Liver (tissue), 9 donors: ENCODE data around the gene PRCD. TPM values are rescaled to one million over a fixed set of nuclear protein-coding genes. Genes with fewer than 3 reads are reported as not detected.

Source experiments
- DNase-seq: peaks from one replicate; pipeline ENCODE4 v3.0.0-alpha.2; 2017; ENCODE audit warnings: low spot score
- H3K27ac ChIP-seq, 2 donors: one replicate each; pipeline ENCODE4 v1.7.0; 2013; ENCODE audit warnings: inconsistent platforms in 2 of 2, low read length in 2 of 2, control low read depth in 1 of 2, low read depth in 1 of 2, mild to moderate bottlenecking in 1 of 2
- H3K27me3 ChIP-seq, 4 donors: one replicate each; pipeline versions ENCODE4 v1.6.1 to v1.7.0; 2013; ENCODE audit warnings: low read length in 3 of 4, inconsistent platforms in 1 of 4, mild to moderate bottlenecking in 1 of 4, moderate library complexity in 1 of 4; ENCODE audit not compliant: control insufficient read depth in 4 of 4, insufficient read depth in 4 of 4
- H3K36me3 ChIP-seq, 4 donors: one replicate each; pipeline versions ENCODE4 v1.6.1 to v1.7.0; 2013; ENCODE audit warnings: low read length in 3 of 4, mild to moderate bottlenecking in 3 of 4, low read depth in 1 of 4, moderate library complexity in 1 of 4; ENCODE audit not compliant: control insufficient read depth in 4 of 4, insufficient read depth in 3 of 4
- H3K4me1 ChIP-seq, 4 donors: one replicate each; pipeline versions ENCODE4 v1.6.1 to v1.7.0; 2013; ENCODE audit warnings: low read length in 3 of 4, mild to moderate bottlenecking in 3 of 4, moderate library complexity in 1 of 4; ENCODE audit not compliant: control insufficient read depth in 4 of 4, insufficient read depth in 4 of 4
- H3K4me3 ChIP-seq, 3 donors: one replicate each; pipeline versions ENCODE4 v1.6.1 to v1.7.0; 2013; ENCODE audit warnings: low read length in 3 of 3, control low read depth in 1 of 3, low read depth in 1 of 3, mild to moderate bottlenecking in 1 of 3
- H3K9ac ChIP-seq, 2 donors: one replicate each; pipeline ENCODE4 v1.7.0; 2013; ENCODE audit warnings: low read length in 2 of 2, mild to moderate bottlenecking in 2 of 2, moderate library complexity in 2 of 2, control low read depth in 1 of 2, low read depth in 1 of 2
- H3K9me3 ChIP-seq, 4 donors: one replicate each; pipeline versions ENCODE4 v1.6.1 to v1.7.0; 2013; ENCODE audit warnings: low read length in 3 of 4; ENCODE audit not compliant: control insufficient read depth in 4 of 4
- ATF3 ChIP-seq: IDR thresholded peaks from 2 replicates; pipeline ENCODE4 v1.6.1; 2016; ENCODE audit warnings: antibody characterized with exemption
- CTCF ChIP-seq: fragments of 150-350 bp; IDR thresholded peaks from 2 replicates; pipeline ENCODE4 v1.5.1; 2017; ENCODE audit warnings: improper control_type of control experiment, low read depth, low read length; ENCODE audit not compliant: missing input control
- EGR1 ChIP-seq, 2 donors: IDR thresholded peaks; 2 replicates each; pipeline ENCODE4 v1.6.1; 2016 to 2018; ENCODE audit warnings: antibody characterized with exemption in 2 of 2, low read depth in 2 of 2
- FOXA1 ChIP-seq: IDR thresholded peaks from 2 replicates; pipeline ENCODE4 v1.6.1; 2016; ENCODE audit warnings: antibody characterized with exemption
- FOXA2 ChIP-seq: IDR thresholded peaks from 2 replicates; pipeline ENCODE4 v1.6.1; 2016; ENCODE audit warnings: antibody characterized with exemption
- GABPA ChIP-seq, 2 donors: IDR thresholded peaks in 1 of 2; conservative IDR thresholded peaks in 1 of 2; 2 replicates each; pipeline ENCODE4 v1.6.1; 2016; ENCODE audit warnings: antibody characterized with exemption in 2 of 2, mild to moderate bottlenecking in 1 of 2, moderate library complexity in 1 of 2
- HNF4G ChIP-seq: IDR thresholded peaks from 2 replicates; pipeline ENCODE4 v1.6.1; 2016; ENCODE audit warnings: antibody characterized with exemption
- JUND ChIP-seq, 2 donors: IDR thresholded peaks; 2 replicates each; pipeline ENCODE4 v1.6.1; 2016; ENCODE audit warnings: antibody characterized with exemption in 2 of 2
- MAX ChIP-seq: IDR thresholded peaks from 2 replicates; pipeline ENCODE4 v1.6.1; 2016; ENCODE audit warnings: antibody characterized with exemption
- NR2F2 ChIP-seq: IDR thresholded peaks from 2 replicates; pipeline ENCODE4 v1.6.1; 2016; ENCODE audit warnings: antibody characterized with exemption
- RAD21 ChIP-seq, 2 donors: IDR thresholded peaks; 2 replicates each; pipeline ENCODE4 v1.6.1; 2016; ENCODE audit warnings: antibody characterized with exemption in 2 of 2, mild to moderate bottlenecking in 2 of 2
- RXRA ChIP-seq, 2 donors: IDR thresholded peaks; 2 replicates each; pipeline ENCODE4 v1.6.1; 2017 to 2018; ENCODE audit warnings: antibody characterized with exemption in 2 of 2, mild to moderate bottlenecking in 1 of 2
- SP1 ChIP-seq: IDR thresholded peaks from 2 replicates; pipeline ENCODE4 v1.6.1; 2018; ENCODE audit warnings: antibody characterized with exemption, mild to moderate bottlenecking
- TAF1 ChIP-seq: conservative IDR thresholded peaks from 2 replicates; pipeline ENCODE4 v1.6.1; 2016; ENCODE audit warnings: antibody characterized with exemption, mild to moderate bottlenecking
- YY1 ChIP-seq: IDR thresholded peaks from 2 replicates; pipeline ENCODE4 v1.6.1; 2016; ENCODE audit warnings: antibody characterized with exemption, mild to moderate bottlenecking
- WGBS: extraction: QIAGEN DNeasy Blood & Tissue Kit; methylation state at CpG from one replicate; pipeline ENCODE4 v1.1.7; 2013; 5-methylcytosine and 5-hydroxymethylcytosine counted together
- polyA plus RNA-seq, 2 donors: library from polyadenylated mRNA; stranded (reverse) in 1 of 2; unstranded in 1 of 2; fragments of 200-250 nt in 1 of 2; fragments of >200 nt in 1 of 2; fragmentation: Nextera tagmentation in 1 of 2; extraction: Ambion mirVana in 1 of 2; gene quantifications; one replicate each; pipeline versions ENCODE4 v1.2.1 to v1.2.3, GENCODE V29; 2013 to 2015
- total RNA-seq, 2 donors: library from RNA; depleted of rRNA; stranded (reverse); fragments of >200 nt; gene quantifications; one replicate each; pipeline ENCODE4 v1.2.3, GENCODE V29; 2014
- donor health status: healthy.
- donor health status: healthy.
- donor health status: healthy.
- donor health status: healthy.
- donor health status: healthy.

The PRCD gene
- total and polyA plus RNA-seq, 4 donors: 0.63 to 1.0 (median 0.75) TPM; not detected in 1

- DNase-seq: no peak
- no peak overlapping the region for H3K4me3 ChIP-seq
Measured at GRCh38 chr17:76492123-76492988, 47.5 kb upstream of the PRCD start.

GRCh38 chr17:76492989-76493501 lies 46.8 kb upstream of the PRCD start:
- Histone ChIP-seq H3K36me3 (no peaks in the 10 kb centered on the region), H3K4me1 (peaks cover 1 to 18% (median 8%) of the 10 kb centered on the region in 4 donors), H3K9me3 (no peaks in the 10 kb centered on the region), H3K27me3 (no peaks in the 10 kb centered on the region), H3K27ac (peak overlapping the region; percentile 65 to 84), H3K4me3 (no peak overlapping the region), H3K9ac (peak overlapping the region in 1 of 2 donors; percentile 72)
- peak in 1 of 2 donors; percentile 9 for TF ChIP-seq RXRA (IDR thresholded peaks at IDR 0.05)
- no peak for TF ChIP-seq NR2F2
- DNase-seq: no peak
- WGBS: 36% methylated on average over 15 of the region's 15 CpGs

More at GRCh38 chr17:76492123-76492988, 47.5 kb upstream of the PRCD start:
- Histone ChIP-seq H3K27me3 (no peaks in the 10 kb centered on the region), H3K9ac (no peak overlapping the region), H3K36me3 (no peaks in the 10 kb centered on the region), H3K27ac (peak overlapping the region; percentile 65 to 78), H3K9me3 (no peaks in the 10 kb centered on the region), H3K4me1 (peaks cover under 1 to 13% (median 2%) of the 10 kb centered on the region in 4 donors)
- WGBS: 65% methylated on average over 11 of the region's 11 CpGs
- TF ChIP-seq ATF3 (no peak), NR2F2 (no peak), TAF1 (no peak), RAD21 (IDR thresholded peaks at IDR 0.05) (no peak)

- no peak for TF ChIP-seq YY1
- TF ChIP-seq EGR1 (IDR thresholded peaks at IDR 0.05; ENCODE audit: low read depth in 2 of 2): no peak
- TF ChIP-seq SP1: no peak
- no peak for TF ChIP-seq NR2F2
- WGBS: 79% methylated on average over 21 of the region's 21 CpGs
- H3K27me3 ChIP-seq: no peaks in the 10 kb centered on the region
- H3K27ac ChIP-seq: peak overlapping the region; percentile 65 to 84
- no peak for DNase-seq
- H3K9me3 ChIP-seq: no peaks in the 10 kb centered on the region
- H3K36me3 ChIP-seq: no peaks in the 10 kb centered on the region
- peak overlapping the region in 1 of 2 donors; percentile 72 for H3K9ac ChIP-seq
- peaks cover 4 to 24% (median 12%) of the 10 kb centered on the region in 4 donors for H3K4me1 ChIP-seq
- no peak overlapping the region for H3K4me3 ChIP-seq
Measured at GRCh38 chr17:76493505-76494167, 46.2 kb upstream of the PRCD start.

- WGBS: 92% methylated on average over 16 of the region's 16 CpGs
- no peak for DNase-seq
- peaks cover 10 to 41% (median 24%) of the 10 kb centered on the region in 4 donors for H3K4me1 ChIP-seq
- no peaks in the 10 kb centered on the region for H3K9me3 ChIP-seq
- H3K27ac ChIP-seq: no peak overlapping the region
- no peaks in the 10 kb centered on the region for H3K36me3 ChIP-seq
- H3K27me3 ChIP-seq: no peaks in the 10 kb centered on the region
- no peak overlapping the region for H3K4me3 ChIP-seq
- no peak overlapping the region for H3K9ac ChIP-seq
- TF ChIP-seq FOXA1: no peak
- no peak for TF ChIP-seq GABPA (IDR thresholded peaks at IDR 0.05 in 1 of 2, conservative IDR thresholded peaks at IDR 0.05 in 1 of 2)
- TF ChIP-seq EGR1 (IDR thresholded peaks at IDR 0.05; ENCODE audit: low read depth in 2 of 2): no peak
- no peak for TF ChIP-seq ATF3
- no peak for TF ChIP-seq CTCF
- no peak for TF ChIP-seq JUND (IDR thresholded peaks at IDR 0.05)
- no peak for TF ChIP-seq MAX
- no peak for TF ChIP-seq HNF4G
- no peak for TF ChIP-seq FOXA2
- no peak for TF ChIP-seq NR2F2
Measured at GRCh38 chr17:76495663-76496400, 44.0 kb upstream of the PRCD start.
